GM12864 (cell line): ENCODE data around the gene ALKBH3.

Experiments used
- DNase-seq: peaks from one replicate; pipeline ENCODE4 v3.0.0-alpha.2; 2011; ENCODE audit warnings: low read depth
- H3K4me3 ChIP-seq: 2 replicates; pipeline ENCODE4 v1.5.1; 2011; ENCODE audit warnings: mild to moderate bottlenecking, low read depth, low read length, control low read depth
- TF ChIP-seq, protein P1 (sequence below): IDR thresholded peaks from 2 replicates; pipeline ENCODE4 v1.5.1; 2011; ENCODE audit warnings: low read depth, mild to moderate bottlenecking, moderate library complexity, low read length, control low read depth, inconsistent platforms; ENCODE audit errors: missing control alignments

The ALKBH3 gene

DNA sequence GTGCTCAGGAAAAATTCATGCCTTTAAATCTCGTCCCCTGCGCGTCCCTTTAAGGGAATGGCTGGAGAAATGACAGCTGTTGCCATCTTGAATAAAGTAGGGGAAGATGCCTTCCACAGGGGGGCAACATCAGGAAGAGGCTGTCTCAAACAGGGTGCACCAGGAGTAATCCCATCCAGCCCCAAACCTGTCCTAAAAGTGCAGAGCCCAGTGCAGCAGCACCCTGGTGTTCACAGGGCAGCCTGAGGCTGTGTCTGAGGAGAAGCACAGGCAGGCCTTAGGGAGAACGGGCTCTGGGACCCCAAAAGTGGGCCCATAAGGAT lies 51.0 kb downstream of the ALKBH3 start:
- DNase-seq, result no peak
- TF ChIP-seq, protein P1, sequence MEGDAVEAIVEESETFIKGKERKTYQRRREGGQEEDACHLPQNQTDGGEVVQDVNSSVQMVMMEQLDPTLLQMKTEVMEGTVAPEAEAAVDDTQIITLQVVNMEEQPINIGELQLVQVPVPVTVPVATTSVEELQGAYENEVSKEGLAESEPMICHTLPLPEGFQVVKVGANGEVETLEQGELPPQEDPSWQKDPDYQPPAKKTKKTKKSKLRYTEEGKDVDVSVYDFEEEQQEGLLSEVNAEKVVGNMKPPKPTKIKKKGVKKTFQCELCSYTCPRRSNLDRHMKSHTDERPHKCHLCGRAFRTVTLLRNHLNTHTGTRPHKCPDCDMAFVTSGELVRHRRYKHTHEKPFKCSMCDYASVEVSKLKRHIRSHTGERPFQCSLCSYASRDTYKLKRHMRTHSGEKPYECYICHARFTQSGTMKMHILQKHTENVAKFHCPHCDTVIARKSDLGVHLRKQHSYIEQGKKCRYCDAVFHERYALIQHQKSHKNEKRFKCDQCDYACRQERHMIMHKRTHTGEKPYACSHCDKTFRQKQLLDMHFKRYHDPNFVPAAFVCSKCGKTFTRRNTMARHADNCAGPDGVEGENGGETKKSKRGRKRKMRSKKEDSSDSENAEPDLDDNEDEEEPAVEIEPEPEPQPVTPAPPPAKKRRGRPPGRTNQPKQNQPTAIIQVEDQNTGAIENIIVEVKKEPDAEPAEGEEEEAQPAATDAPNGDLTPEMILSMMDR, result no peak
- H3K4me3 ChIP-seq, result no peak overlapping the region

DNA sequence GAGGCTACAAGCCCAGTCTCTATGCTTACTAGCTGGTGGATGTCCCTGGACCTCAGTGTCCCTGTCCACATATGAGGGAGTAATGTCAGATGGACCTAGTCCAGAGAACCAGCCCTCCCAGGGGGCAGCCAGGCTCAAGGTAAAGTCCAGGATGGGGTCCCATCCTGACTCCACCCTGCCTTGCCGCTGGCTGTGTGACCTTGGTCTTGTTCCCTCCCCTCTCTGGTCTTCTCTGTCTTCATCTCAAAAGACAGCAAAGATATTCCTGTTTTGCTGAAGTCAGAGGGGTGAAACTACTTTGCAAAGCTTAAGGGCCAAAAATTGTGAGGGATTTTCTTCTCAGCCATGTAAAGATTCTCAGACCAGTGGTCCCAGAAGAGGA lies 52.6 kb downstream of the ALKBH3 start:
- TF ChIP-seq, protein P1, result no peak
- no peak for DNase-seq

DNA sequence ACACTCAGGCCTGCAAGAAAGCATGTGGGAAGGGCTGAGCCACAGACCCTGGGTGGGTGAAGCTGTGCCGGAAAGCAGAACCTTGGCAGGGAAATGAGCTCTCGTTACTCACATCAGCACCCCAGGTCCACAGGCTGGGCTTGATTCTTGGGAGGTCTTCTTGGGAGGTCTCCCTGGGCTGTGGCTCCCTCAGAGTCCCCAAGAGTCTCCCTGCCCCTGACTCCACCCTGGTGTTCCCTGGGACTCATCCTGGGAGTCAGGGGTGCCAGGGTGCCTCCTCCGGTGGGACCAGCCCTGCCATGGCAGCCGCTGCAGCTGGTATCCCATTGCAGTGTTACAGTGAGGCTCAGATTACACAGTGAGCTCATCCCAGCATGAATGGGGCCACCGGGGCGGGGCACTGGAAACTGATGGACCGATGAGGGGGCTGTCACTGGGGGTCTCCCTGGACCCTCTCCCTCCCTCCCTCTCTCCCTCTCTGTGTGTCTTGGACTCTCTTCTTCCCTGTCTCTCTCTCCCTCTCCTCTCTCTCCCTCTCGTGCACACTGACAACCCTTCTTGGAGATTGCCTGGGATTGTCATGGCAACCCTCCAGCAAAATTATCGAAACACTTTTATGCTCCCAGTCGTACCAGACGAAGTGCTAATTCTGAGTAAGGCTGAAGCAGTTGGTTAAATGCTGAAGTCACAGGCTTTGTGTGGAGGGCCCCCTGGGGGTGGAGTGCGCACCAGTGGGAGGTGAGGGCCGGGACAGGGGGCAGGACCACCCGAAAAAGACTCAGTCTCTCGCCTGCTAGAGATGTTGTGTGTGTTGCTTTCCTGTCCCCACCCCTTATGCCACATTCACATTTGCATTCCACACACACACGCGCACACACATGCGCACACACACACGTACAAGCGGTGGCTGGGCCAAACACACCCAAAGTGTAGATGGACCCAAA lies 53.2 kb downstream of the ALKBH3 start:
- DNase-seq, result no peak
- no peak overlapping the region for H3K4me3 ChIP-seq

More for the DNA sequence above, 52.6 kb downstream of the ALKBH3 start:
- H3K4me3 ChIP-seq, result no peak overlapping the region

DNA sequence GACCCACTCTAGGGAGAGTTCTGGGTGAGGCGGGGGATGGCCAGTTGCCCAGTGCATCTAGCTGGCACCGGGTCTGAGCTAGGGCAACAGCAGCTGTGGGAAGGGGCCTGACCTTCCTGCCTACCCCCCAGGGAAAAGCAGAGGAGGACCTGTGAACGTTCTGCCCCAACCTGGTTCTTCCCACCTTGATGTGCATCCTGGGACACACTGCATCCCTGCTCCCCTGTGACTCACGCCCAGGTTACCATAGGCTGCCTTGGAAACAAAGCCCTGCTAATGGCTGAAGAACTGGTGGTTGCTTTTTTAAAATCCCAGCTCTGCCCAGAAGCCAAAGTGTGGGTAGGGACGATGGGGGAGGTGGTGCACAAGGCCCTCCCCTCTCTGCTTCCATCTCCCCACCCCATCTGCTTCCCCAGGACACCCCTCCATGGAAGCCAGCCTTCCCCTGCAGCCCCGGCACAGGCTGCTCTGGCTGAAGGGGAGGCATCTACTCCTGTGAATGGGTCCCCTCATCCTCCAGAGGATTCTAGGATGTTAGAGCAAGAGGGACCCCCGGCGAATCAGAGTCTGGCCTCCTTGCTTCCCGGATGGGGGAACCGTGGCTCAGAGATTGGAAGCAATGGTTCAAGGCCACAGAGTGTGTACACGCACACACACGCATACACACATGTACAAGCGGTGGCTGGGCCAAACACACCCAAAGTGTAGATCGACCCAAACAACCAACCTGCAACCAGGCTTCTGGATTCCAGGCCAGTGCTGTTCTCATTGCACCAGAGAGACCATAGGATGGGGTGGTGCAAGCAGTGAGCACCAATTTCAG lies 54.2 kb downstream of the ALKBH3 start:
- H3K4me3 ChIP-seq, result no peak overlapping the region
- TF ChIP-seq, protein P1, result no peak
- no peak for DNase-seq

More for the DNA sequence above, 53.2 kb downstream of the ALKBH3 start:
- TF ChIP-seq, protein P1, result no peak

DNA sequence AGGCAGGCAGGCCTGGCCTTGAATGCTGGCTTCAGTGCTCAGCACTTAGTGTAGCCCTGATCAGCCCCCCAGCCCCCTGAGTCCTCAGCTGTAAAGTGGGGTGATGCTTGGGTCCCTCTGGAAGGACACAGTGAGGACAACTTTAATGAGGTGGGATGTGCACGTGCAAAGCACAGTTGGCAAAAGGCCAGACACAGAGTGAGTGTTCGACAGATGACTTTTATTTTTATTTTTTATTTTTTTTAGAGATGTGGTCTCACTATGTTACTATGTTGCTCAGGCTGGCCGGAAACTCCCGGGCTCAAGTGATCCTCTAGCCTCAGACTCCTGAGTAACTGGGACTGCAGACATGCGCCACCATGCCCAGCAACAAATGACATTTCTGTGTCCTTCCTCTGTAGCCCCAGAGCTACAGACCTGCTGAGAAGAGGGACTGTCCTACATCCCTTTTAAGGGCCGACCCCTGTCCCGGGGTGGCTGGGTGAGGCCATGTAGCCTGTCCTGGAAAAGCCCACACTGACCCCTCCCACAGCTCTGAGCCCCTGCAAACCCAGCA lies 54.9 kb downstream of the ALKBH3 start:
- DNase-seq, result no peak
- no peak overlapping the region for H3K4me3 ChIP-seq
- TF ChIP-seq, protein P1, result no peak

DNA sequence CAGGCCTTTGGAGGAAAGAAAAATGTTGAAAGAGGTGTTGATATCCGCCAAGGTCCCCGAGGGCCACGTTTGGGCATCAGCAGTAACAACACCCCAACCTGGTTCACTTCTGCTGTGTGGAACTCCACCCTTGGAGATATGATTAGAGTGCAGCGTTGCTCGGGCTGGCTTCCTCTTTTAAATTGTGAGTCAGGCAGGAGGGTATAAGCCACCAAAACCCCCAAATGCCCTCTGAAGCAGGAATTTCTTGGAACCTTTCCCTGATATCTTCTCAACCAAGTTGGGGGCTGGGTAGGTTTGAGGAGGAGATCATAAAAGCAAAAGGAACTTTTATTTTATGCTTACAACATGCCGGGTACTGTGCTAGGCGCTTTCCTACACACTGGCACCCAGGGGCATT lies 55.4 kb downstream of the ALKBH3 start:
- TF ChIP-seq, protein P1, result no peak
- H3K4me3 ChIP-seq, result no peak overlapping the region
- no peak for DNase-seq
